ENCODE results near the gene CDHR4. TPM values are rescaled to one million over a fixed set of nuclear protein-coding genes. Genes with fewer than 3 reads are reported as not detected.
"Not testable (repeated sequence)": the region's sequence is repeated elsewhere in the genome, so short reads cannot be mapped to it uniquely, and the experiment has no call there.

The CDHR4 gene
- total RNA-seq, 6 experiments from 2014 or later: not detected

GRCh38 chr3:49779358-49780079, 20.2 kb downstream of the CDHR4 start:
- no peak overlapping the region for H3K27ac ChIP-seq
- intact Hi-C loops (cut with DNase I): no loop called here
- DNase-seq: no peak
- WGBS (ENCODE audit: insufficient coverage, low coverage, low lambda C conversion rate, missing lambda C conversion rate): 83% methylated on average over 4 of the region's 5 CpGs
- ATAC-seq: no peak
- H3K27me3 ChIP-seq: no peaks in the 10 kb centered on the region
- no peak overlapping the region for H3K4me3 ChIP-seq
- peaks cover 0 to 5% (median 2%) of the 10 kb centered on the region in 4 donors for H3K36me3 ChIP-seq
- H3K9me3 ChIP-seq: no peaks in the 10 kb centered on the region
- no peak for TF ChIP-seq CTCF (IDR thresholded peaks at IDR 0.05)
- TF ChIP-seq POLR2A (IDR thresholded peaks at IDR 0.05): no peak
- peaks cover 0 to 13% (median 4%) of the 10 kb centered on the region in 4 donors for H3K4me1 ChIP-seq

- 88% methylated on average over 6 of the region's 8 CpGs for WGBS (ENCODE audit: insufficient coverage, low coverage, low lambda C conversion rate, missing lambda C conversion rate)
- DNase-seq; intact Hi-C loops (cut with DNase I): not testable (repeated sequence)
Measured at GRCh38 chr3:49776101-49776500, 23.6 kb downstream of the CDHR4 start.

GRCh38 chr3:49775538-49775937, 24.1 kb downstream of the CDHR4 start:
- Histone ChIP-seq H3K4me1 (peaks cover 0 to 2% (median 0%) of the 10 kb centered on the region in 4 donors), H3K27me3 (no peaks in the 10 kb centered on the region), H3K36me3 (no peaks in the 10 kb centered on the region), H3K27ac (no peak overlapping the region), H3K9me3 (no peaks in the 10 kb centered on the region), H3K4me3 (no peak overlapping the region)
- DNase-seq (no peak), ATAC-seq (no peak)
- intact Hi-C loops (cut with DNase I): no loop called here
- TF ChIP-seq POLR2A (IDR thresholded peaks at IDR 0.05): no peak
- no peak for TF ChIP-seq CTCF (IDR thresholded peaks at IDR 0.05)
- WGBS (ENCODE audit: insufficient coverage, low coverage, low lambda C conversion rate, missing lambda C conversion rate): 40% methylated on average over 1 of the region's 3 CpGs

More at GRCh38 chr3:49776101-49776500, 23.6 kb downstream of the CDHR4 start:
- H3K9me3 ChIP-seq, H3K4me3 ChIP-seq, H3K27me3 ChIP-seq, H3K4me1 ChIP-seq, ATAC-seq, H3K36me3 ChIP-seq, H3K27ac ChIP-seq: not testable (repeated sequence)

GRCh38 chr3:49772703-49773102, 27.0 kb downstream of the CDHR4 start:
- no peak for ATAC-seq
- H3K4me3 ChIP-seq: no peak overlapping the region
- TF ChIP-seq POLR2A (IDR thresholded peaks at IDR 0.05): no peak
- TF ChIP-seq CTCF (IDR thresholded peaks at IDR 0.05): no peak
- H3K27me3 ChIP-seq: no peaks in the 10 kb centered on the region
- WGBS (ENCODE audit: insufficient coverage, low coverage, low lambda C conversion rate, missing lambda C conversion rate): 100% methylated on average over 2 of the region's 2 CpGs
- intact Hi-C loops (cut with DNase I): no loop called here
- no peak for DNase-seq
- H3K9me3 ChIP-seq: no peaks in the 10 kb centered on the region
- H3K4me1 ChIP-seq: peaks cover 0 to 4% (median 0%) of the 10 kb centered on the region in 4 donors
- no peak overlapping the region for H3K27ac ChIP-seq
- H3K36me3 ChIP-seq: no peaks in the 10 kb centered on the region

- H3K4me3 ChIP-seq: no peak overlapping the region
- no peaks in the 10 kb centered on the region for H3K9me3 ChIP-seq
- no peak for DNase-seq
- H3K27ac ChIP-seq: no peak overlapping the region
- peaks cover 0 to 4% (median 0%) of the 10 kb centered on the region in 4 donors for H3K4me1 ChIP-seq
- no peaks in the 10 kb centered on the region for H3K36me3 ChIP-seq
- intact Hi-C loops (cut with DNase I): no loop called here
- no peak for ATAC-seq
- TF ChIP-seq CTCF (IDR thresholded peaks at IDR 0.05): no peak
- TF ChIP-seq POLR2A (IDR thresholded peaks at IDR 0.05): no peak
- no peaks in the 10 kb centered on the region for H3K27me3 ChIP-seq
- 89% methylated on average over 1 of the region's 1 CpG for WGBS (ENCODE audit: insufficient coverage, low coverage, low lambda C conversion rate, missing lambda C conversion rate)
Measured at GRCh38 chr3:49771340-49771938, 28.2 kb downstream of the CDHR4 start.

Measured in right lobe of liver (tissue), 6 donors.